Dedifferentiated amniotic fluid mesenchymal stem cell (primary cell): ENCODE data around the gene KREMEN2.
"Not testable (repeated sequence)": the region's sequence is repeated elsewhere in the genome, so short reads cannot be mapped to it uniquely, and the experiment has no call there.

Source experiments
- DNase-seq: peaks from one replicate; pipeline ENCODE4 v3.0.0-alpha.2; 2016; ENCODE audit errors: extremely low spot score

The KREMEN2 gene

DNA sequence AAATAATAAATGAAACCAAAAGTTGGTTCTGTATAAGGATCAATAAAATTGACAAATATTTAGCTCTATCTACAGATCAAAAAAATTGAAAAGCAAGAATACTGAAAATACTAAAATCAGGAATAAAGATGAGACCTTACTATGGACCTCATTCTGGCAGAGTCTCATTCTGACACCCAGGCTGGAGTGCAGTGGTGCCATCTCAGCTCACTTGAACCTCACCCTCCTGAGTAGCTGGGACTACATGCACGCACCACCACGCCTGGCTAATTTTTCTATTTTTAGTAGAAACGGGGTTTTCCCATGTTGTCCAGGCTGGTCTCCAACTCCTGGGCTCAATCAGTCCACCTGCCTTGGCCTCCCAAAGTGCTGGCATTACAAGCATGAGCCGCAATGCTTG, 22.0 kb upstream of the KREMEN2 start:
- no peak for DNase-seq

DNA sequence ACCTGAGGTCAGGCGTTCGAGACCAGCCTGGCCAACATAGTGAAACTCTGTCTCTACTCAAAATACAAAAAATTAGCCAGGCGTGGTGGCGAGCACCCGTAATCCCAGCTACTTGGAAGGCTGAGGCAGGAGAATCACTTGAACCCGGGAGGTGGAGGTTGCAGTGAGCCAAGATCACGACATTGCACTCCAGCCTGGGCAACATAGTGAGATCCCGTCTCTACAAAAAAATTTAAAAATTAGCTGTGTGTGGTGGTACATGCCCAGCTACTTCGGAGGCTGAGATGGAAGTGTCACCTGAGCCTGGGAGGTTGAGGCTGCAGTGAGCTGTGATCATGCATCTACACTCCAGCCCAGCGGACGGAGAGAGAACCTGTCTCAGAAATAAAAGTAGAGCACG, 20.4 kb upstream of the KREMEN2 start:
- not testable (repeated sequence) for DNase-seq

DNA sequence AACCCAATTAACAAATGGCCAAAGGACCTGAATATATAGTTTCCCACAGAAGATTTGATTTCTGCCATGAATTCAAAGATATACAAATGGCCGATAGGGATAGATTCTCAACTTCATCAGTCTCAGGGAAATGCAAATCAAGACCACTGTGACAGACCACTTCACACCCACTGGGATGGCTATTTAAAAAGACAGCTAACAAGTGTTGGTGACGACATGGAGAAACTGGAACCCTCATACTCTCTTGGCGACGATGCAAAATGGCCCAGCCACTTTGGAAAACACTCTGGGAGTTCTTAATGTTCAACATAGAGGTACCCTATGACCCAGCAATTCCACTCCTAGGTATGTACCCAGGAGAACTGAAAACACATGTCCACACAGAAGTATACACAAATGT, 17.4 kb upstream of the KREMEN2 start:
- DNase-seq, result no peak

DNA sequence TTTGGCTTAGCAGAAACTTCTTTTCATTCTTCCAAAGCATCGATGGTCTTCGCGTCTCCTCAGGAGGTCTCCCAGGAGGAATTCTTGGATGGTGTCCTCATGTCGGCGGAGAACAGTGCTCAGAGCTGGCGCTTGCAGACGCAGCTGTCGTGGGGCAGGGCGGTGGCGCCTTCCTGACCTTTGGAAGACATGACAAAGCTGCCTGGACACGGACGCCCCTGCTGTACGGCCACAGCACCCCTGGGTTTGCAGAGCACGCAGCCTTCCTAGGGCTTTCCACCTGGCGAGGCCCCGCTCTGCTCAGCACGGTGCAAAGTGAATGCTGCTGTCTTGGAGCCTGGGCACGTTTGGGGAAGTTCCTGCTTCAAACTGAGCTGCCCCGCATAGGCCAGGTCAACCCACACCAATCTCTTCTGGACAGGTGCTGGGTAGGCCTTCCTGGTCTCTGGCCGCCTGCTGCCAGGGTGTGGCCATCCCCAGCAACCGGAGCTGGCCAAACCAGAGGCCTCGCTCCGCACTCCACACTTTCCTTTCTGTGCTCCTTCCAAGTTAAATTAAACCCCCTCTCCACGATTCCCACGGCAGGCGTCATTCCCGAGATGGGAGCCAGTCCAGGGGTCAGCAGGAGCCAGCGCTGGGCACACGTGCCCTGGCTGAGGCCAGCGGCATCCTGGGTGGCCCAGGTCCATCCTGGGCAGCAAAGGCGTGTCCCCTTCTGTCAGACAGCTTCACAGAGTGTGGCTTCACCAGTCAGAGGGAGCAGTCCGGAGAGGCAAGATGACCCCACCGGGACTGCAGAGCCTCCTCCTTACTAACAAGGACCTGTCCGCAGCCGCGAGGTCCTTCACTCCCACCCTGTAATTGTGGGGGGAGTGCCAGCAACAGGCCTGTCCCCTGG, 15.0 kb upstream of the KREMEN2 start:
- no peak for DNase-seq

DNA sequence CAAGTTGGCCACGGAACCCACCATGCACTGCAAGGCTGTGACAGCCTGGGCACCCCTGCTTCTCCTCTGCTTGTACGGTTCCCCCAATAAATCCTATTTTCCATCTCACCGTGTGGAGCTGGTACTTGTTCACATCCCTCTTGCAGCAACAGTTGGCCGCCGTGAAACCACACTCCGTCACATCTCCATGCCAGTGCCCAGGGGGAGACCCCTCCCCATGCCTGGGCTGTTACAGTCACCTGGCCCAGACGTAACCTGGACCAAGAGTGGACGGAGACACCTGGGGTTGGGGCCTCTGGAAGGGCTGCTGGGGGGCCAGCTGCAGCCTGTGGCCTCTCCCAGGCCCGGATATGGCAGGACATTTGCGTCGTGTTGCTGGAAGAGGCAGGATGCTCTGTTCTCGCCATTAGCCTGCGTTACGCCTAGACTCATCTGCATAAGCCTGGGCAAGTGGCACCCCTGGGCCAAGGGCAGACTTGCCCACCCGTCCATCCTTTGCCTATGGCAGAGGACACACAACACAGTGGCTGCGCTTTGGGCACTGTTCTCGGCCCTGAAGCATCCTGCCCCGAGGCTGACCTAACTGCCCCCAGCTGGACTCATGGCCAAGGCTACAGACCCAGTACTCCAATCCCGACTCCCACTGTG, 14.2 kb upstream of the KREMEN2 start:
- no peak for DNase-seq

DNA sequence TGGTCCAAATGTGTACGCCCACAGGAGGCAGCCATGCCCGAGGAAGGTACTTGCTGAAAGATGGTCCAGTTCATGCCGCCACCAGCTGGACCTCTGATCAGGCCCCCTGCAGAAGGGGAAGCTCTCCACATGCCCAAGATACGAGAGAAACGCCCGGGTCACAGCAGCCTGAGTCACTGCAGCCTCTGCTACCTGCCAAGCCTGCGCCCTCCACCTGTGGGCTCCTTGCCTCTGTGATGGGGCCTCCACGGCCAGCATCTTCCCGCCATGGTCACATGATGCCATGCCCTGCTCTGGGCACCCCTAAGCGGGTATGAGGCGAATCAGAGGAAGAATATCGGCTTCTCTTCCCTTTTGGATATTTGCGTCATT, 13.7 kb upstream of the KREMEN2 start:
- no peak for DNase-seq

DNA sequence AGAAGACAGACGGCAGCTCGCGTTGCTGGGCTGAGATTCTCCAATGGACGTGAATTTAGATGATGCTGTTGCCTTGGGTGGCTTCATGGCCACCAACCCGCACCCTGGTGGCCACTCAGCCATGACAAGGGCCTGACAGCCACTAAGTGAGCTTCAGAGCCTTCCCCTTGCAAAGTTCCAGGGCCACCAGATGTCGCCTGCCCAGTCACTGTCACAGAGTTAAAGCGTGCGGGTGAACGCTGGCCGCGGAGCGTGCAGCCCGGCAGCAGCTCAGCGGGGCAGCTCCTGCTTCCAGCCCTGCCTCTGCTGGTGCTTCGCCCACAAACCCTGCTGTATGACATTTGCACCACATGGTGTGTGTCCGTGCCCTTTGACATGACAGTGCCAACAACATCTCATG, 13.3 kb upstream of the KREMEN2 start:
- no peak for DNase-seq

DNA sequence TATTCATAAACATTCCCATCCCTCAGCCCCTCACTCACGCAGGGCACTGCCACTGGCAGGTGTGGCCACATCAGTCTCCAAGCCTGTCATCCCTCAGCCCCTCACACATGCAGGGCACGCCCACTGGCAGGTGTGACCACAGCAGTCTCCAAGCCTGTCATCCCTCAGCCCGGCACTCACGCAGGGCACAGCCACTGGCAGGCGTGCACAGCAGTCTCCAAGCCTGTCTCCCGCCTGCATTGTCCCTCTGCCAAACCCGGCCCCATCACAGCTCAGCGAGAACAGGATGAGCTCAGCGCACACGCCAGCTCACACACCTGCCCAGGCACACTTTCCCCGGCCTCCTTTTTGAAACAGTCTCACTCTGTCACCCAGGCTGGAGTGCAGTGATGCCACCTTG, 11.4 kb upstream of the KREMEN2 start:
- DNase-seq, result no peak

DNA sequence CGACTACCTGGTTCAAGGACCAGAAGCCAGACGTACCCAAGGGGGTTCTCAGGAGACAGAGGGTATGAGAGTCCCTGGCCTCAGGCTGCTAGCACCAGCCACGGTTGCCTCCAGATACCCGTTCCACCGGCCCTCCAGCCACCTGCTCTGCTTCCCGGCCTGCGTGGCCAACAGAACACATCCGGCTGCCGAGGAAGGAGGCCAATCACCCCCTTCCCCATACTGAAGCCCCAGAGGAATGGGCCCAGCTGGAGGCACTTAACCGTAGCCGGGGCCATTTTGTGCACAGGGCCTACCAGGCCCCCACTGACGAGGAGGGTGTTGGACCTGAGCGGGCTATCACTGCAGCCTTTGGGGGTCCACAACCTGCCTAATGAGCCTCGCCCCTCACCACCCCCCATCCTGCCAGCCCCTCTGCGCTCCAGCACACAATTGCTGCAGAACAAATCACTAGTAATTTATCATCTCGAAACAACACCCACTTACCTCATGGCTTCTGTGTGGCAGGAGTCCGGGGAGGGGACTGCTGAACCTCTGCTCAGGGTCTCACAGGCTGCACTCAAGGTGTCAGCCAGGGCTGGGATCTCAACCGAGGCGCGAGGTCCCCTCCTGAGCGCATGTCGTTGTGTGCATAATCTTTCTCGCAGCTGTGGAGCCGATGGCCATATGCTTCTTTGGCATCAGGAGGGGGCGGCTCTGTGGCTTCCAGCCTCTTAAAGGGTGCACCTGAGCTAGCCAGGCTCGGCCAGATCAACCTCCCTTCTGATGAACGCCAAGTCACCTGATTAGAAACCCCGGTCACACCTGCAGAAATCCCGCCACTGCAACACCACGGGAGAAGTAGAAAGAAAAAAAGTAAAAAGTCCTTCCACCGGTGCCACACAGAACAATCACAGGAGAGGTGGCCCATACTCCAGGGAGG, 10.1 kb upstream of the KREMEN2 start:
- DNase-seq, result no peak

DNA sequence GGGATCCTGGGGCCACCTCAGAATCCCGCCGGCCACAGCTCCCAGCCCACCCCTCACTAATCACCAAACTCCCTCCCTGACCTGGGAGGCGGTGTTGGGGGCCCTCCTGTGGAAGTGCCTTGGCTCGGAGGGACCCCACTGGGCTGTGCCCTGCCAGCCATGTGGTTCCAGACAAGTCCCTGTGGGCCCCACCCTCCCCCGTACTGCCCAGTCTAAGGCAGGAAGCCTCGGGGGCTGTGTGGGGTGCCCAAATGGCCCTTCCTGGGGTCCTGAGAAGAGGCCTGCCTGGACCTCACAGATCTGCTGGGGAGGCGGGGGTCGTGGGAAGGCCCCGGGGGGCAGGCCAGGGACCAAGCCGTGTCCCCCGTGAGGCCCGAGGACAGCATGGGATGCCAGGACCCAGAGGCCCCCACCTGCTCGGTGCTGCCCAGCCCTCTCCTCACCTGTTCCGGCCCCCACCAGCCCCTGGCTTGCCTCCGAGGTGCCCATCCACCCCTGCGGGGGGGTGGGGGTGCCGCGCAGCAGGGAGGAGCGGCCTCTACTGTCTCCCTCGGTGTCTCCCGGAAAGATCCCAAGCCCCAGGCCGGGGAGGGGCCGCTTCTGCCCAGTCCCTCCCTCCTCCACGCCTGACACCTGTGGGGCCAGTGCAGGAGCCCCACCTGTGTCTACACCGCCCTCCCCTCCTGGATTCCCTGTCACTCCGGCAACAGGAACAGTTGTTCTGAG, 9.3 kb upstream of the KREMEN2 start:
- no peak for DNase-seq

DNA sequence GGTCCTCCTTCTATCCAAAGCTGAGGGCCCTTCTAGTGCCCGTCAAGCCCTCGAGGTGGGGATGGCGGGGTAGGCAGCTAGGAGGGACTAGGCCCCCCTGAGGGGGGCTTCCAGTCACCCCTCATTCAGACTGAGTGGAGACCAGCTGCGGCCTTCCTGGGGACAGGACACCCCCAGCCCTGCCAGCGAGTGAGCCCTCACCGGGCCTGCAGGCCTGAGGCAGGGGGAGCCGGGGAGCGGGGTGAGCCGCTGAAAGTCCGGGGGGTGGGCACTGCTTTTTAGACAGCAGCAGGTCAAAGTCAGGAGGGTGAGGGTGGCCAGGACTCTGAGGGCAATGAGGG, 8.7 kb upstream of the KREMEN2 start:
- no peak for DNase-seq

DNA sequence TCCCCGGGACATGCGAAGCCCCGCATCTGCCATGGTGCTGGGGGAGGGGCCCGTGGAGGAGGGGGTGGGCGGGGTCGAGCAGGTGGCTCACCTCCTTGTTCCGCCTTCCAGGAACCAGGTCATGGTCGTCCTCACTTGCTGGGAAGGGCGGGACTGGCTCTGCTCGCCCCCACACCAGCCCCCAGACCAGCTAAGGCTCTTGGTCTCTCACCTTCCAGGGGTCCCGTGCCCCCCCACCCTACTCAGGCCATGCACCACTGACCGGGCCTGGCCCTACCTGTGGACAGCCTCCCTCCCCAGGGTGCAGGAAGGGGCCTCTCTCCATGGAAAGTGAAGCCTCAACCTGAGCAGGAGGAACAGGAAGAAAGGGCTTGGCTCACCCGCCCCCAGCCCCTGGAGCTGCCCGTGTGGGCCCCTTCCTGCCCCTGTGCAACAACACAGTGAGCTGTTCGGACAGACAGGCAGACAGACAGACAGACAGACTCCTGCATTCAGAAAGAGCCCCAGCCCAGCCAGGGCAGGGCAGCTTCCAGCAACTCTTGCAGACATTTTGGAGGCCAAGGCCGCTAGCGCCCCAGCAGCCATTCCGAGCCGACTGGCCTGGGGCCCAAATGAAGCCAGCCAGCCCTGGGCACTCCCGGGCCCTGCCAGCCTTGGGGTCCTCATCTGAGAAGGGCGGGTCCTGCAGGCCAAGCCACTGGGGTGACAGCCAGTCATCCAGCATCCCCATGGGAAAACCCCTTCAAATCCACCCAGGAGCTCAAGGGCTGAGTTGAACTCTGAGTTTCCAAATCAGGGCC, 8.1 kb upstream of the KREMEN2 start:
- DNase-seq, result no peak

DNA sequence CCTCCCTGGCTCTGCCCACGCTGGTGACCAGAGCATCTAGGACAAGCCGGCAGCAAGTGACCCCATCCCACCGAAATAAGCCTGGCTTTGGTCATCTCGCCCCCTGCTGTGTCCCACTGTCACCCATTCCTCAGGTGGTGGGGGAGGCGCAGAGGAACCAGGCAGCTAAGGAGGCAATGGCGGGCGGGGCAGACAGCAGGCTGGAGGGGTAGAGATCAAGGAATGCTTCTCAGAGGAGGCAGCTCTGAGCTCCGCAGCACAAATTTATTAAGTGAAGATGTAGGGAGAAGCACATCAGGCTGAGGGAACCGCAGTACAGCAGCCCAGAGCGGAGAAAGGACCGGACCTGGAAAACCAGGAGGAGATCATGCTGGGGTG, 7.5 kb upstream of the KREMEN2 start:
- no peak for DNase-seq

DNA sequence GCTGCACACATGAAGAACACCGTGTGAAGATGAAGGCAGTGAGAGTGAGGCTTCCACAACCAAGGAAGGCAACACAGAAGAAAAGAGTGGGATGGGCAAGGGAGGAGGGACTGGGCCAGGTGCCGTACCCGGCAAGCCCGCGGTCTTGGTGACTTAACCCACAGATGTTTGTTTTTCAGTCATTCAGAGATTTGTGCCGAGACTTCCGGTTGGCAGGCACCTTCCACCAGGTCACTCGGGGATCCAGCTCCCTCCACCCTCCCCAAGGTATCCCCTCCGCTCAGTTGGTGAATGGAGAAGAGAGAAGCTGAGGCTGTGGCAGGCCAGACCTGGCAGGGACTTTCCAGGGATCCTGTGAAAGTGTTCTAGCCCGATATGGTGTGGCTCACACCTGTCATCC, 4.9 kb upstream of the KREMEN2 start:
- DNase-seq, result no peak

DNA sequence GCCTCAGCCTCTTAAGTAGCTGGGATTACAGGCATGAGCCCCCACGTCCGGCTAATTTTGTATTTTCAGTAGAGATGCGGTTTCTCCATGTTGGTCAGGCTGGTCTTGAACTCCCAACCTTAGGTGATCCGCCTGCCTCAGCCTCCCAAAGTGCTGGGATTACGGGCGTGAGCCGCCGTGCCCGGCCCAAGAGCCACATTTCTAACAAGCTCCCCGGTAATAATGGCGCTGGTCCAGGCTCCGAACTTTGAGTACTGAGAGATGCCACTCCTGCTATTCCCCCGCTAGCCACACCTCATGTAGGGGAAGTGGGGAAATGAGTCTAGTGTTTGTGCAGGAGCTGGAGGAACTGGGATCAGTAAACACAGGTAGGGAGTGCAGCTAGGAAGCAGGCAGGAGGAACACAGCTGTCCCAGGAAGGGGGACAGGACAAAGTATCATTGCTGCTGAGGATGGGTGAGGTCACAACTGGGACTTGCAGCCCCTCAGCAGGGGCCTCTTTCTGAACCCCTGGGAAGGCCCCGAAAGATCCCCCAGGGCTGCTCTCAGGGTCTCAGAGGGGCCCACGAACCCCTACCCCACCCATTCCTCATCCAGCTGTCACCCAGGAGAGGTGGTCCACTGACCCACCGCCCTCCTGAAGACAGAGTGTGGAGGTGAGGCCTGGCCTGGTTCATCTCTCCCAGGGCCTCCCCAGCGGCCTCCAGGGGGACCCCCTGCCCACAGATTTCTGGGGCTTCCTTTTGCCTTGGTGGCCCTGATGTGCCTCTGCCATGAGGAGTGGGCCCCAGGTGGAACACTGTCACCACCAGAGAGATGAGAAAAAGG, 3.7 kb upstream of the KREMEN2 start:
- no peak for DNase-seq

DNA sequence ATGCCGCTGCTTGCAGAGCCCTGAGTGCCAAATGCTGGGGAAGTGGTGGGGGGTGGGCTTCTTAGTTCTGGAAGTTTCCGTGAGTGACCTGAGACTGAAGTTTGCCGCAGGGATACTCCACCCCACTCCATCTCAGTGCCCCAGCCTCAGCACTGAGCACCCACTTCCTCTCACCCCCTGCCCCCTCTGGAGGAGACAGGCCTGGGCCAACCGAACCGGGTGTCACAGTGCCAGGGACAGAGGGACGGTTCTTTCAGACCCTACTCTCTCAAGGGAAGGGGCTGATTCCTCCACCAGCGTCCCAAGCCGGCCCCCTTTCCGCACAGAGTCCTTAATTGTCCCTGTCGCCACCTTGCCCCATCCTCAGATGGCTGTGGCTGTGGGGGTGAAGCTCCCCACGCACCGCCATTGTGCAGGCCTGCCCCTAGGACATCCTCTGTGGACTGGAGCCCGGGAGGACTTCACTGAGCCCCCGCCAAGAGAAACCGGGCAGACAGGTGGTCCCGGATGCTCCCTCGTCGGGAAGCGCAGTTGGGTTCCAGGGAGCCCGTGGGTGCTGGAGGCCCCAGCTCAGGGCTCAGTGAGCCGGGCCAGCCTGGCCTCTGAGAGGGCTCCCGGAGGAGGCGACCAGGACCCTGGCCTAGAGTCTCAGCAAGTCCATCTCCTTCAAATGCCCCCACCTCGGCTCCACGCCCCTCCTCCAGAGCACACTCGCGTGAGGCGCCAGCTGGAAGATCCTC, 1.6 kb upstream of the KREMEN2 start:
- no peak for DNase-seq

DNA sequence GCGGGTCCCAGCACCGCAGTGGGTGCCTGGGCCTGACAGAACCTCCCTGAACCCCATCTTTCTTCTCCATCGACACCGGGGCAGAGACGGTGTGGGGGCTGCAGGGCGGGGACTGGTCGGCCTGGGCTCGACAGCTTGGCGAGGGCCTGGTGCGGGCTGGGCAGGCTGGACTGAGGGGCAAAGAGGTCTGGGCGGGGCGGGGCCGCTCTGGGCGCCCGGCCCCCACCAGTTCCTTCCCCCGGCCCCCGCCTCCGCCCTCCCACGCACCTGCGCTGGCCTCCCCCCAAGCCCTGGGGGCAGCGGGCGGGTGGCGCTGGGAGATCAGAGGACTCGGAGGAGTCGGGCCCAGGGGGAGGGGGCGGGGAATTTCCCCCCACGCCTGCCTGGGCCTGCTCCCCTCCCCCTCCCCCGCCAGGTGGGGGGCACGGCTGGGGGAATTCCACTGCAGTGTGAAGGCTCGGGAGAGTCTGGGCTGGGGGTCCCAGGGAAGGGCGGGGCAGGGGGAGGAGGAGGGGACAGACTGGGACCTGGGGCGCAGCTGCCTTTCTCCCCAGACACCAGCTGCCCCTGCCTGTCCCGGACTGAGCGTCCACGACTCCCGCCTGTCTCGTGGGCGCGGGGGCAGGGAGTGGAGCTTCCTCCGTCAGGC, 877 bp upstream of the KREMEN2 start:
- no peak for DNase-seq

DNA sequence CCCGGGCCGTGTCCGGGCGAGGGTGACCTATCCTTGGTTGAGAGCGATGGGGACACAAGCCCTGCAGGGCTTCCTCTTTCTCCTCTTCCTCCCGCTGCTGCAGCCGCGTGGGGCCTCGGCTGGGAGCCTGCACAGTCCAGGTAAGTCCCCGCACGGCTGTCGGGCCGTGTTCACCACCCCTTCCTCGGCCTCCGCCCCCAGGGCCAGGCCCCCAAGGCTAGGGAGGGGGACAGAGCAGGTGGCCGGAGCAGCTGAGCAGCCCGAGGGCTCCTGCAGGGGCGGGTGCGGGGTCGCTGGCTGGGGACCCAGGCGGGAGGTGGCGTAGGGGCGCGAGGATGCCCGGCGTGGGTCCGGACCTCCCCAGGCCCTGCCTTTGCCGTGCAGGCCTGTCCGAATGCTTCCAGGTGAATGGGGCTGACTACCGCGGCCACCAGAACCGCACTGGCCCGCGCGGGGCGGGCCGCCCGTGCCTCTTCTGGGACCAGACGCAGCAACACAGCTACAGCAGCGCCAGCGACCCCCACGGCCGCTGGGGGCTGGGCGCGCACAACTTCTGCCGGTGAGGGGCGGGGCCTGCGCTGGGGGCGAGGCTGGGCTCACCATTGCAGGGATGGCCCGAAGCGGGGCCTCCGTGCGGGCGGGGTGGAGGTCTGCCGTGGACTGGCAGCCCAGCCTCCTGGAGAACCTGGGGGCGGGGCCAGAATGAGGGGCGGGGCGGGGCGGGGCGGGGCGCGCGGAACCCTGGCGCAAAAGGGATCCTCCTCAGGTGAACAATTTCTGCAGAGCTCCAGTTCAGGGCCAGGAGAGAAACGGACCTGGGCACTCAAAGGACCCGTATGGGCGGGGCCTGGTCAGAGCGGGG, 631 bp downstream of the KREMEN2 start:
- no peak for DNase-seq
